ENCODE data around the gene ITPA. TPM values are rescaled to one million over a fixed set of nuclear protein-coding genes. Genes with fewer than 3 reads are reported as not detected.
A peak's percentile ranks its signal among the peaks of the same experiment; 100 is the strongest.

Gene ITPA
- total and polyA plus RNA-seq, 9 donors, result 43.5 to 52.5 (median 48.3) TPM

DNA sequence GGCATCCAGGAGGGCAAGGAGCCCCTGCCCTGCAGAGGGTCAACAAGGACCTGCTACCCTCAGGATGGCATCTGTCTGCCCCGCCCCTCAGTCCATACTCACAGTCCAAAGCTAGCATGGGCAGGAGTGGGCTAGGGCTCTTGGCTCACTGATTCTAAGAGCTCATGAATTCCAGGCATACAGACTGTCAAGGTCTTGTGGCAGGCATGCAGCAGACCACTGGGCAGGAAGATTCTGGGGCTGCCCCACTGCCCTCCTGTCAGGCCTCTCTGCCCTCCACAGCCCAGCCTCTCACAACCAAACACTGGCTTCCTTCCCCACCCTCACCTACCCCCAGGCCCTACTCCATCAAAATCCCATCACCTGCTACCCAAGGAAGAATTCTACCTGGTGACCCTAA is 35.3 kb downstream of the ITPA start:
- Histone ChIP-seq H3K4me3 (ENCODE audit: low read length) (no peak overlapping the region), H3K4me1 (ENCODE audit: control insufficient read depth, insufficient read depth, low read length) (peaks cover 21% of the 10 kb centered on the region), H3K27ac (ENCODE audit: low read length) (no peak overlapping the region), H3K36me3 (ENCODE audit: control insufficient read depth, insufficient read depth, low read length) (no peaks in the 10 kb centered on the region), H3K27me3 (ENCODE audit: control insufficient read depth, insufficient read depth, low read length) (peaks cover 80% of the 10 kb centered on the region), H3K9me3 (replicated peaks; ENCODE audit: control insufficient read depth, low read depth, low read length) (no peaks in the 10 kb centered on the region)
- no peak for DNase-seq
- WGBS (ENCODE audit: insufficient coverage), result 60% methylated on average over 1 of the region's 1 CpG

DNA sequence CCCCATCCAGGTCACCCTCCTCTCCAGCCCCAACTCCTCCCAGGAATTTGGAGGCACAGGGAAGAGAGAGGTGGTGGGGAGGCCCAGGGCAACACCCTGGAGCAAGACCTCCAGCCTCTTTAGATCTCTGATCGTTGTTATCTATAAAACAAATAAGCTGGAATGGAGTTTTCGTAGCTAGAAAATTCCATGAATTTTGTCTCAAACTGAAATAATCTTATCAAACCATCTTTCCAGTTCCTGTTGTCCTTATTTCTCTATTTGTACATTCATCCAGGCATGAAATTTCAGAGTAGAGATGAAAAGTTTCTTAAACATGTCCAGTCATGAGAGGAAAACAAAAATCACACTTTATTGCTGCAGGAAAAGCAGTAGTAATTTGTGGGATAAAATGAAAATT is 35.9 kb downstream of the ITPA start:
- Histone ChIP-seq H3K36me3 (ENCODE audit: control insufficient read depth, insufficient read depth, low read length) (no peaks in the 10 kb centered on the region), H3K9me3 (replicated peaks; ENCODE audit: control insufficient read depth, low read depth, low read length) (no peaks in the 10 kb centered on the region), H3K27ac (ENCODE audit: low read length) (no peak overlapping the region), H3K27me3 (ENCODE audit: control insufficient read depth, insufficient read depth, low read length) (peaks cover 80% of the 10 kb centered on the region), H3K4me3 (ENCODE audit: low read length) (no peak overlapping the region), H3K4me1 (ENCODE audit: control insufficient read depth, insufficient read depth, low read length) (peaks cover 15% of the 10 kb centered on the region)
- no peak for DNase-seq
- no CpG with 5 or more reads among the region's 2 CpGs for WGBS (ENCODE audit: insufficient coverage)

DNA sequence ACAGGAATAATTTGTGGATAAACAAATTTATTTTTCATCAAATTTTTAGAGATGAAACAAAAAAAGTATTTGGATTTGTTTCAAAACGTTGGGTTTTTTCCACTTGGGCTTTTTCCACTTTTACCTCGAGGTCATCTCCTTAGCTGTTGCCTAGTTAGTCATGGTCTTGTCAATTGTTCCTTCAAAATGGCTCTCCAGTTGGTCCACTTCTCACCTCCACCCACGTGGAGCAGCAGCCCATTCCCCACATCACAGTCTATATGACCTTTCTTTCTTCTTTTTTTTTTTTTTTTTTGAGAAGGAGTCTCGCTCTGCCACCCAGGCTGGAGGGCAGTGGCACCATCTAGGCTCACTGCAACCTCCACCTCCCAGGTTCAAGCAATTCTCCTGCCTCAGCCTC is 36.4 kb downstream of the ITPA start:
- H3K4me1 ChIP-seq (ENCODE audit: control insufficient read depth, insufficient read depth, low read length), result peaks cover 13% of the 10 kb centered on the region
- H3K27me3 ChIP-seq (ENCODE audit: control insufficient read depth, insufficient read depth, low read length), result peaks cover 78% of the 10 kb centered on the region
- H3K27ac ChIP-seq (ENCODE audit: low read length), result no peak overlapping the region
- H3K4me3 ChIP-seq (ENCODE audit: low read length), result no peak overlapping the region
- H3K9me3 ChIP-seq (replicated peaks; ENCODE audit: control insufficient read depth, low read depth, low read length), result no peaks in the 10 kb centered on the region
- no peak for DNase-seq
- peaks cover 4% of the 10 kb centered on the region for H3K36me3 ChIP-seq (ENCODE audit: control insufficient read depth, insufficient read depth, low read length)
- WGBS (ENCODE audit: insufficient coverage), result no CpG with 5 or more reads among the region's 4 CpGs

DNA sequence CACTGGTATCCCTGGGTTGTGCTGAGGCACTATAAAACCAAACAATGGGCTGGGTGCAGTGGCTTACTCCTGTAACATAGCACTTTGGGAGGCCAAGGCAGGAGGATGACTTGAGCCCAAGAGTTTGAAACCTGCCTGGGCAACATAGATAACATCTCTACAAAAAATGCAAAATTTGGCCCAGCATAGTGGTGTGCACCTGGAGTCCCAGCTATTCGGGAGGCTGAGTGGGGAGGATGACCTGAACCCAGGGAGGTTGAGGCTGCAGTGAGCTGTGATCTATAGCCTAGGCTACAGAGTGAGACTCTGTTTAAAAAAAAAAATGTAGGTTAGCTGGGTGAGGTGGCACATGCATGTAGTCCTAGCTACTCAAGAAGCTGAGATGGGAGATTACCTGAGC is 37.4 kb downstream of the ITPA start:
- peaks cover 13% of the 10 kb centered on the region for H3K36me3 ChIP-seq (ENCODE audit: control insufficient read depth, insufficient read depth, low read length)
- WGBS (ENCODE audit: insufficient coverage), result 100% methylated on average over 1 of the region's 1 CpG

DNA sequence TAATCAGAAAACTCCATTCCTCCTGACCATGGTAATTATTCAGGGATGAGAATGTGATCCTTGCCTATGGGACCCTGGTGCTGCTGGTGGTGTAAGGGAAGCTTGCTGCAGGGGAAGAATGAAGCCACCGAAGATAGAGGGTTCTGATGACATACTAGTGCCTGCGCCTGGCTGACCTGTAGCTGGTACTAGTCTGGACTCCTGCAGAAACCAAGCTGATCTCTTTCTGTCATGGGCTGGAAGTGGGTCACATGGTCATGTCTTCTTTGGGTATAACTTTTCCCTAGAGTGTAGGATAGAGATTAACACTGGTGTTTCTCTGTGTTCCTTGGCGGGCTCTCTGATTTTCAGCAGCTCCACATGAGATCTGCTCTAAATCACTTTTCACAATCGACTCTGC is 38.3 kb downstream of the ITPA start:
- Histone ChIP-seq H3K4me3 (ENCODE audit: low read length) (no peak overlapping the region), H3K4me1 (ENCODE audit: control insufficient read depth, insufficient read depth, low read length) (peaks cover 13% of the 10 kb centered on the region), H3K27me3 (ENCODE audit: control insufficient read depth, insufficient read depth, low read length) (peaks cover 61% of the 10 kb centered on the region), H3K9me3 (replicated peaks; ENCODE audit: control insufficient read depth, low read depth, low read length) (no peaks in the 10 kb centered on the region), H3K27ac (ENCODE audit: low read length) (no peak overlapping the region), H3K36me3 (ENCODE audit: control insufficient read depth, insufficient read depth, low read length) (peaks cover 22% of the 10 kb centered on the region)
- WGBS (ENCODE audit: insufficient coverage), result 51% methylated on average over 3 of the region's 4 CpGs
- DNase-seq, result no peak

More for the DNA sequence above, 37.4 kb downstream of the ITPA start:
- H3K4me3 ChIP-seq (ENCODE audit: low read length), result no peak overlapping the region
- DNase-seq, result no peak
- H3K4me1 ChIP-seq (ENCODE audit: control insufficient read depth, insufficient read depth, low read length), result peaks cover 13% of the 10 kb centered on the region
- peaks cover 71% of the 10 kb centered on the region for H3K27me3 ChIP-seq (ENCODE audit: control insufficient read depth, insufficient read depth, low read length)
- H3K9me3 ChIP-seq (replicated peaks; ENCODE audit: control insufficient read depth, low read depth, low read length), result no peaks in the 10 kb centered on the region
- H3K27ac ChIP-seq (ENCODE audit: low read length), result no peak overlapping the region

DNA sequence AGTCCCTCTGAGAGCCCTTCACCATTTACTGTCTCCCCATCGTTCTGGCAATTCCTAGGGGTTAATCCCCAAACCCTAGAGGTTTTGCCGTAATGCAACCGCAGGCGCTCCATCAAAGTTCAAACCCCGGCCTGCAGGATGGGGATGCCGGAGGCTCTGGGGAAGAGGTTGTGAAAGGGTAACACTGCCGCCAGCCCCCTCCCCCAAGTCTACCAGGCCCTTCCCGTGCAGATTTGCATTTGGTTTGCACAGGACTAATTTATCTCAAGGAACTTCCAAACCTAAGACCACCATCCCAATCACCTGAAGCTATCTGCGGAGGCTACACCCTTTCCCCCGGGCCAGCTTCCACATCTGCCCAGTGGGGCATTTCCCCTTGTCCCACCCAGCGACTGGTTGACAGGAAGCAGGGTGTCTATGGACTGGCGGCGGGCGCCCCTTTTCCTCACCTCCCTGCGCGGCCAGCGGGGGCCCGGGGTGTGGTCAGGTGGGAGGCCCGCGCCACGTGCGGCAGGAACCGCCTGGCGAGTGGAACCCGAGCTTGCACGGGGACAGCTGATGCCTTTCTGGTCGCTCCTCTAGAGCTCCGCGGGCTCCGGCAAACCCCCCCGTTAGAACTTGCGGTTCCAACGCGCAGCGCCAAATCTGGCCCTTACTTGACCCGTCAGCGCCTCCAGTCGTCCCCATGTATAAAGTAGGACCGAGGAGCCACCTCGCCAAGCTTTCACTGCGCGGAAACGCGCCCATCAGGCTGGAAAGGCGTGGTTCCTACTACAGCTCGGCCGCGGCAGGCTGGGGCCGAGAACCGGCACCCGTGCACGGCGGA is 39.1 kb downstream of the ITPA start:
- 2% methylated on average over 42 of the region's 53 CpGs for WGBS (ENCODE audit: insufficient coverage)
- Histone ChIP-seq H3K4me1 (ENCODE audit: control insufficient read depth, insufficient read depth, low read length) (peaks cover 13% of the 10 kb centered on the region), H3K9me3 (replicated peaks; ENCODE audit: control insufficient read depth, low read depth, low read length) (no peaks in the 10 kb centered on the region), H3K27ac (ENCODE audit: low read length) (no peak overlapping the region), H3K27me3 (ENCODE audit: control insufficient read depth, insufficient read depth, low read length) (peaks cover 55% of the 10 kb centered on the region), H3K4me3 (ENCODE audit: low read length) (no peak overlapping the region), H3K36me3 (ENCODE audit: control insufficient read depth, insufficient read depth, low read length) (peaks cover 27% of the 10 kb centered on the region)
- DNase-seq, result peak; percentile 60

DNA sequence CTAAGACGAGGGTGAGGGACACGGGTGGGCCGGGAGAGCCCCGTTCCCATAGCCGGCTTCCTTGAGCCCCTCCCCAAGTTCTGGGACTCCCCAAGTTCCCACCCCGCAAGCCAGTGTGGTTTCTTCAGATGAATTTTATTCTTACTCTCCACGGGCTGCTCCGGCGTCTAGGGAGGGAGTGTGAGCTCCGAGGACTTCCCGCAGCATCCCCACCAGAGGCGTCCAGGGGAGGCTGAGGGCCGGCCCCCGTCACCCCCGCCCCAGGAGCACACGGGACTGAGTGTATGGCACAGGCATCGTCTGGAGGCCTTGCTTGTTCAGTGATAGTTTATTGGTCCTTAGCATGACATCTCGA is 39.7 kb downstream of the ITPA start:
- H3K4me3 ChIP-seq (ENCODE audit: low read length), result no peak overlapping the region
- H3K27me3 ChIP-seq (ENCODE audit: control insufficient read depth, insufficient read depth, low read length), result peaks cover 49% of the 10 kb centered on the region
- H3K27ac ChIP-seq (ENCODE audit: low read length), result no peak overlapping the region
- H3K36me3 ChIP-seq (ENCODE audit: control insufficient read depth, insufficient read depth, low read length), result peaks cover 32% of the 10 kb centered on the region
- no peak for DNase-seq
- no peaks in the 10 kb centered on the region for H3K9me3 ChIP-seq (replicated peaks; ENCODE audit: control insufficient read depth, low read depth, low read length)
- WGBS (ENCODE audit: insufficient coverage), result no CpG with 5 or more reads among the region's 18 CpGs
- H3K4me1 ChIP-seq (ENCODE audit: control insufficient read depth, insufficient read depth, low read length), result peaks cover 13% of the 10 kb centered on the region

DNA sequence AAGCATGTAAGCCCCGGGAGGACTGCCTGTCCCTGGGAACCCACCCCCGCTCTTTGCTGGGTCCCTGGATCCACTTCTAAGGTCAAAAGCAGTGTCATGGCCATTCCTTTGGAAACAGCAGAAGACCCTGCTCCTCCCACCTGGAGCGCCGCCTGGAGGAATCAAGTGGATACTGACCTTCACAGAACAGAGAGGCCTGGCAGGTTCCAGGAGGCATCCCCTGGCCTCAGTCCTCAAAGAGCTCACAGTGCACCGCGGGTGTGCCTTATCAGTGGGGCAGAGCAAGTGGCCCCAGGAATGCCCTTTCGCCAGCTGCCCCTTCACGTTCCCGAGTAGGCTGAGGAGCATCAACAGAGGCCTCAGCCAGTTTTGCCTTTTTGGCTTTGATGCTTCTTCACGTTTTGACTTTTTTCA is 40.8 kb downstream of the ITPA start:
- H3K36me3 ChIP-seq (ENCODE audit: control insufficient read depth, insufficient read depth, low read length), result peaks cover 40% of the 10 kb centered on the region
- H3K27me3 ChIP-seq (ENCODE audit: control insufficient read depth, insufficient read depth, low read length), result peaks cover 38% of the 10 kb centered on the region
- 43% methylated on average over 9 of the region's 10 CpGs for WGBS (ENCODE audit: insufficient coverage)

DNA sequence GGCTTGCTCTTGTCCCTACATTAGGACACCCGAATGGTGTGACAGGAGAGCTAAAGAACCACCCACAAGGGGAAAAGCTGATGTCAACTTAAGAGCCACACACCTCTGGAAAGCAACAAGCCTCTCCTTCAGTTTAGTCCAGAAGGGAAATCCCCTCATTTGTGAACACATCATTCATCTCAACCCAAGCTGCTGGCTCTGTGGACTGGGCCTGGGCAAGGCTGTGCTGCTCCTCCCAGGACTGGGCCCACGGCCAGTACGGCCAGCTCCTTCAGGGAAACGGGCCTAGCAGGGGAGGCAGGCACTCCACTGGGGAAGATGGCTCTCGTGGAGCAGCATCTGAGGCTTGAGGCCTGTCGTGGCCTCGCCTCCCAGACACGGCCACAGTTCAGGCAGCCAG is 42.5 kb downstream of the ITPA start:
- no peak overlapping the region for H3K4me3 ChIP-seq (ENCODE audit: low read length)

More for the DNA sequence above, 40.8 kb downstream of the ITPA start:
- Histone ChIP-seq H3K4me1 (ENCODE audit: control insufficient read depth, insufficient read depth, low read length) (peaks cover 13% of the 10 kb centered on the region), H3K4me3 (ENCODE audit: low read length) (no peak overlapping the region), H3K27ac (ENCODE audit: low read length) (no peak overlapping the region), H3K9me3 (replicated peaks; ENCODE audit: control insufficient read depth, low read depth, low read length) (no peaks in the 10 kb centered on the region)
- no peak for DNase-seq

DNA sequence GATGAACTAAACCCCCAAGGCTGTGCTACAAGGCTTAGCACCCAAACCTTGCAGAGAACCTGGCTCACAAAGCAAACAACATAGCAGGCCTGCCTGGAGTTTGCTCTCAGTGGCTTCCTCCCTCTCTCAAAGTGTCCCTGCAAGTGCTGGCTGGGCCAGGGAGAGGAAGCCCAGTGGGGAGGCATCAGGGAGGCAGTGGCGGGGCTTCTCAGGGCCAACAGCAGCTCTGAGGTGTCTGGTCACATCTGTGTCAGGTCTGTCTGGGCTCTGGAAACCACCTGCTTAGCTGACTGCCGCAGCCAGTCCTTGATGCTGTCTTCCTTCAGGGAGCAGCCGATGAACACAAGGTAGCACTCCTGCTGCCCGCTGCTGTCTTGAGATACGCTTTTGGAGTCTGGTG is 46.4 kb downstream of the ITPA start:
- WGBS (ENCODE audit: insufficient coverage), result 86% methylated on average over 2 of the region's 5 CpGs

More for the DNA sequence above, 42.5 kb downstream of the ITPA start:
- H3K4me1 ChIP-seq (ENCODE audit: control insufficient read depth, insufficient read depth, low read length), result peaks cover 13% of the 10 kb centered on the region
- no peak overlapping the region for H3K27ac ChIP-seq (ENCODE audit: low read length)
- DNase-seq, result no peak
- WGBS (ENCODE audit: insufficient coverage), result 68% methylated on average over 8 of the region's 8 CpGs
- peaks cover 54% of the 10 kb centered on the region for H3K36me3 ChIP-seq (ENCODE audit: control insufficient read depth, insufficient read depth, low read length)
- peaks cover 33% of the 10 kb centered on the region for H3K27me3 ChIP-seq (ENCODE audit: control insufficient read depth, insufficient read depth, low read length)
- no peaks in the 10 kb centered on the region for H3K9me3 ChIP-seq (replicated peaks; ENCODE audit: control insufficient read depth, low read depth, low read length)

More for the DNA sequence above, 46.4 kb downstream of the ITPA start:
- Histone ChIP-seq H3K27ac (ENCODE audit: low read length) (no peak overlapping the region), H3K36me3 (ENCODE audit: control insufficient read depth, insufficient read depth, low read length) (peaks cover 72% of the 10 kb centered on the region), H3K4me3 (ENCODE audit: low read length) (no peak overlapping the region), H3K9me3 (replicated peaks; ENCODE audit: control insufficient read depth, low read depth, low read length) (no peaks in the 10 kb centered on the region), H3K4me1 (ENCODE audit: control insufficient read depth, insufficient read depth, low read length) (no peaks in the 10 kb centered on the region), H3K27me3 (ENCODE audit: control insufficient read depth, insufficient read depth, low read length) (peaks cover 2% of the 10 kb centered on the region)
- DNase-seq, result no peak

Data from muscle of leg (tissue), 11 donors.